NCI-H2081 treated with DMSO at 0.1 percent for 48 hours (cell line): ENCODE results near the gene MKS1.

Experiments used
- DNase-seq: peaks from one replicate; lab custom pipeline; 2025; lab: John Stamatoyannopoulos, UW

The MKS1 gene

GRCh38 chr17:58161566-58161965 lies 57.5 kb downstream of the MKS1 start:
- DNase-seq, result no peak

- no peak for DNase-seq
Measured at GRCh38 chr17:58158181-58158580, 60.9 kb downstream of the MKS1 start.

- DNase-seq, result no peak
Measured at GRCh38 chr17:58156839-58157803, 61.9 kb downstream of the MKS1 start.
